Measurements from ENCODE around the gene SMAD5.

DNA sequence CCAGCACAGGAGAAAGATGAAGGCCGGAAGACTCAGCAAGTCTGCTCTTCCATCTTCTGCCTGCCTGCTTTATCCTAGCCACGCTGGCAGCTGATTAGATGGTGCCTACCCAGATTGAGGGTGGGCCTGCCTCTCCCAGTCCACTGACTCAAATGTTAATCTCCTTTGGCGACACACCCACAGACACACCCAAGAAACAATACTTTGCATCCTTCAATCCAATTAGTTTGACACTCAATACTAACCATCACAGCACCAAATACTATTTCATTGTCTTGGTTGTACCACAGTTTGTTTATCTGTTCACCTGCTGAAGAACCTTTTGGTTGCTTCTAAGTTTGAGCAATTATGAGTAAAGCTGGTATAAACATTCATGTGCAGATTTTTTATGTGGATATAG lies 36.6 kb downstream of the SMAD5 start:
- TF ChIP-seq POLR2A (IDR thresholded peaks at IDR 0.05; ENCODE audit: low read depth, low read length): no peak
- TF ChIP-seq POLR2AphosphoS5 (IDR thresholded peaks at IDR 0.05; ENCODE audit: low read depth, low read length): no peak
- TF ChIP-seq SPI1 (IDR thresholded peaks at IDR 0.05; ENCODE audit: low read depth, low read length): no peak
- no peak for TF ChIP-seq TAF1 (IDR thresholded peaks at IDR 0.05; ENCODE audit: low read depth, low read length)
- no peak for TF ChIP-seq POU2F2 (IDR thresholded peaks at IDR 0.05; ENCODE audit: low read depth, low read length)
- TF ChIP-seq PAX5 (IDR thresholded peaks at IDR 0.05; ENCODE audit: insufficient read depth, low read length, severe bottlenecking): no peak
